Stimulated activated CD8-positive, alpha-beta memory T cell treated with anti-CD3 and anti-CD28 coated beads, Interleukin-15, amount 100 ng/mL, for 1 hour (primary cell): ENCODE data around the gene BSCL2.
A peak's percentile ranks its signal among the peaks of the same experiment; 100 is the strongest.
"Not testable (repeated sequence)": the region's sequence is repeated elsewhere in the genome, so short reads cannot be mapped to it uniquely, and the experiment has no call there.

Source experiments
- DNase-seq: peaks from one replicate; pipeline ENCODE4 v3.0.0-alpha.2; 2020; ENCODE audit warnings: low read depth

The BSCL2 gene

GRCh38 chr11:62654297-62654696 is 52.9 kb downstream of the BSCL2 start:
- no peak for DNase-seq

DNA sequence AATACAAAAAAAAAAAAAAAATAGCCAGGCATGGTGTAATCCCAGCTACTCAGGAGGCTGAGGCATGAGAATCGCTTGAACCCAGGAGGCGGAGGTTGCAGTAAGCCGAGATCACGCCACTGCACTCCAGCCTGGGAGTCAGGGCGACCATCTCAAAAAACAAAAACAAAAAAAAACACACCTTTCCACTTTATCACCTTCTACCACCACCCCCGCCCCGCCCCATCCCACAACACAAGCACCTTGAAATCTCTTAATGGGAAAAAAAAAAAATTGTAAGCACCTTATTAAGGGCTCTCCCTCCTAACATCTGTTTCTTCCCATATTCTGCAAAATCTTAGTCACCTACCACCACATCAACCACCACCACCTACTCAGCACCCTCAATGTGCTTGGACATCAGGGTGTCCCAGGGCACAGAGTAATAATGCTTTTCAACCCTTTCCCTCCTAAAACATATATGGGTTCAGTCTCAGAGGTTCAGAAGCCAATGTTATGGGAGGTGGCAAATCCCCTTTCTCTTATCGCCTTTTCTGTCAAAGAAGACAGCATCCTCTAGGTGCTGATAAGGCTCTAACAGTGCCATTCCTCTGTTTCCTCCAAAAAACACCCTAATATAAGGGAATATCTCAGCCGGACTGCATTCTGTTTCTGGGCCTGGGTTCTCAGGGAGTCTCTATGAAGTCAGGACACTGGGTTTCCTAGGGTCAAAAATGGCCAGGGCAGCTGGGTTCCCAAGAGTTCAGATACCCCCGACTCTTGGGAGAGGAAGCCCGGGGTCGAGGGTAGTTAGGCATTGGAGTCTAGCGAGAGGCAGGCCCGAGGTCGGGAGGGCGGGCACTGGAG is 54.8 kb downstream of the BSCL2 start:
- DNase-seq: no peak

- DNase-seq: not testable (repeated sequence)
These were observed 56.9 kb downstream of the BSCL2 start for GRCh38 chr11:62650283-62650682.

DNA sequence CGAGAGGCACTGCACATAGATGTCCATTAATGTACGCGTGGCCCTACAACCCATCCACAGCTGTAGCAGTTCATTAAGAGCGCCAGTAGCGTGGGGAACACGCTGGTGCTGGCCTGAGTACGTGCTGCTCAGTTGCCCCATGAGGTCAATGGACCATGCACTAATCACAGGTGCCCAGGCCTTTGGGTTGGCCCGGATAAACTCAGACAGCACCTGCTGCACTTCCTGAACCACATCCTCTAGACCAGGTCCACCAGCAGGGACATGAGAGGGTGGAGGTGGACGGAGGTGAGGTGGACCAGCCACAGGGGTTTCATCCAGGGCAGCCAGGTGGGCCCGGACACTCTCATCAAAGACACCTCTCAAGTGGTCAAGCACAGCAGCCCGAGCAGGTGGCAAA is 57.7 kb downstream of the BSCL2 start:
- no peak for DNase-seq

- no peak for DNase-seq
These were observed 58.3 kb downstream of the BSCL2 start for GRCh38 chr11:62648967-62649364.

GRCh38 chr11:62648185-62648966 is 58.8 kb downstream of the BSCL2 start:
- no peak for DNase-seq

GRCh38 chr11:62647609-62648005 is 59.6 kb downstream of the BSCL2 start:
- DNase-seq: no peak

DNA sequence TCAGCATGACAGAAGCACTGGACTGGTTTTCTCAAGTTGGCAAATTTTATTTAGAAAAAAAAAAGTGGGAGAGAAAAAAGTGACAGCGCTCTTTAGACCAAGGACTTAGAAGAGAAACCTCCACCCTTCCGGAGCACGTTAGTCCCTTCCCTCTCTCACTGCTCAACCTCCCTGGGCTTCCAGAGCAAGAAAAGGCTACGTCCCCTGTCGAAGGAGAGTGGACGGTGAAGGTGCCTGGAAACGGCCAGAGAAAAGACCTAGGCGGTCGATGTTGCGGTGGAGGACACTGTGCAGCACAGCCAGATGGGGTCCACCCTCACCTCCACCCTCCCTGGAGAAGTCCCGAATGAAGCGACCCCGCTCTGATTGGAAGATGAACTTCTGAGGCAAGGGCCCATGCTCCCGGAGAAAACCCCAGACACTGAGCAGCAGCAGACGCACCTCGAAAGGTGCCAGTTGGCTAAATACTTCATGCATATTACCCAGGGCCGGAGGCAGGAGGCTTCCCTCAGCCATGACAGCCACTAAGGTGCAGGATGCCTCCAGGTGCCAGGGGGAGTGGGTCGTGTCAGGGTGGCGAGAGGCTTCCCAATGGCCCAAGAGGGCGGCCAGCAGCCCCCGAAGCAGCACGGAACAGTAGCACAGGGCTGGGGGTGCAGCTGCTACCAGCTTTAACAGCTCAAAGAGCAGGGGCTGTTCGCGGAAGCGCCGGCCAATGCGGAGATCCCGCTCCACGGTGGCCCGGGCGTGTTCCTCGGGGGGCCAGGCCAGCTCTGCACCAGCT is 60.2 kb downstream of the BSCL2 start:
- DNase-seq: no peak

DNA sequence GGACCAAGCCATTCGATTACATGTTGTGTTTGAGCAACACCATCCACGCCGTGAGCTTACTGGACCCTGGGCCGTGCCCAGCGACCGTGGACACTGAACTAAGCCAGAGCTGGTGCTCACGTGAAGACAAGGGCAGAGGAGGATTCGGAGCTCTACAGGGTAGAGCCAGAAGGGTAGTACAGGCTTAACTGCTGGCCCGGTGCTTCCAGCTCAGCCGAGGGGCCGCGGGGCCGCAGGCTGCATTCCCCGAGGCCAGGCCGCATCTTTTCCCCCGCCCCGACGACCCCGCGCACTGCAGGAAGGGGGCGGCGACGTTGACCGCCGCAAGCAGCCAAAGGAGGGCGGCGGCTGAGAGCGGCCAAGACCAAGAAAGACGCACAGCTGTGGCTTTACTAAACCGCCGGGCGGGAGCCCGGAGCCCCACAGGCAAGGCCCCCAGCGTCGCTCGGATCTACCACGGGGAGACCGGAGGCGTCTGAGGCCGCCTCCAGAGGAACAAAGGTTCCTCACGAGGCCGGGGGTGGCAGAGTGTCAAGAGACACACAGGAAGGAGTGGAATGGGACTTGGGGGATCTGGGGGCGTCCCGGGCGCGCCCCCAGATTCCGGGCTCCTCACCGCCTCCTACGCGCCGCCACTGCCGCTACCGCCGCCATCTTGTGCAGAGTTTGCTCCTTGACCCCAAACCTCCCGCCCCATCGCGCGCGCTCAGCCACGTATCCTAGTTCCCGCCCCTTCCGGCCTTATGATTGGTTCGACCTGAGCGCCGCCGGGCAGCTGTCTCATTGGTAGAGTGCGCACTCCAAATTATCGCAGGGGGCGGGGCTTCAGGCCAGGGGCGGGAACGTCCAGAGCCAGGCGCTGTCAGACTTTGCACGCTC is 61.0 kb downstream of the BSCL2 start, which contains the start of gene GANAB:
GANAB (minus strand) TSS at position 668 of the 879 bp plus-strand sequence; CDS start at position 654, 14 bp downstream.
- peak; percentile 98 for DNase-seq

DNA sequence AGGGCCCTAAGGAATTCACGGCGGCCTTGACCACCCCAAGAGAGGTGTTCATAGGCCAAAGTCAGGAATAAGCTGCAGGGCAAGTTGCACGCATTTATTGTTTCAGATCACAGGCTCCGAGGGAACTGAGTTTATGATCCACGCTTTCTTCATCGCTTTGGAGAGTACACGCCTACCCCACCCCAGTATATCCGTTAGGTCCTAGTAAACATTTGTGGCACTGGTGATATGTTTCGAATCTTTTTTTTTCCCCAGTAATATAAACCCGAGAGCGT is 61.6 kb downstream of the BSCL2 start:
- DNase-seq: no peak

GRCh38 chr11:62644220-62644619 is 63.0 kb downstream of the BSCL2 start:
- no peak for DNase-seq
